GM21528 (cell line): Measurements from ENCODE around the gene TAC3.
"Not testable (repeated sequence)": the region's sequence is repeated elsewhere in the genome, so short reads cannot be mapped to it uniquely, and the experiment has no call there.

Source experiments
- ATAC-seq: cut with Tn5 transposase; IDR thresholded peaks from one replicate; pipeline ENCODE4 v1.9.1; 2021; ENCODE audit warnings: mild to moderate bottlenecking, moderate library complexity; ENCODE audit not compliant: unreplicated experiment, low FRiP score

The TAC3 gene

GRCh38 chr12:56988207-56988739, 28.1 kb downstream of the TAC3 start:
- ATAC-seq: no peak

DNA sequence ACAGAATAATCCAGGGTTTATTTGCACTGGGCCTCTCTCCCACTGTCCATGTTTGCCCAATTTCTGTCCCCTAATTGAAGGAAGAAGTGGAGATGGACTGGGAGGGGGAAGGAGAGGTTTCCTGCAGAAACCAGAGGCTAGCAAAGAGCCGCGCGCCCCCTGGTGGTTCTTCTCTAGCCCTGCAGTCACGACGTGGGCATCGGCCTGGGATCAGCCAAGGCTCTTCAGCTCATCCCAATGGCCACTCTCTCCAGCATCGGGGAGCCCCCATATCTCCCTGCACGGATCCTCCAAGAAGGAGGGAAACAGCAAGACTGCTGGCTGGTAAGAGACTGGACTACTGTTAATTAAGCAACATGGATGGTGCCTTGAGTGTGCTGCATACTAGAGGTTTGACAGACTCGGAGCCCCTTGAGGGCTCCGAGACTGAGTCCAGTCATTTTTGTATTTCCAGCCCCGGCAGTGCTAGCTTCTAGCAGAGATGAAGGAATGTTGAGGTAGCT, 28.7 kb downstream of the TAC3 start:
- peak; percentile 67 for ATAC-seq

- ATAC-seq: no peak
These were observed 29.3 kb downstream of the TAC3 start for GRCh38 chr12:56987011-56987410.

DNA sequence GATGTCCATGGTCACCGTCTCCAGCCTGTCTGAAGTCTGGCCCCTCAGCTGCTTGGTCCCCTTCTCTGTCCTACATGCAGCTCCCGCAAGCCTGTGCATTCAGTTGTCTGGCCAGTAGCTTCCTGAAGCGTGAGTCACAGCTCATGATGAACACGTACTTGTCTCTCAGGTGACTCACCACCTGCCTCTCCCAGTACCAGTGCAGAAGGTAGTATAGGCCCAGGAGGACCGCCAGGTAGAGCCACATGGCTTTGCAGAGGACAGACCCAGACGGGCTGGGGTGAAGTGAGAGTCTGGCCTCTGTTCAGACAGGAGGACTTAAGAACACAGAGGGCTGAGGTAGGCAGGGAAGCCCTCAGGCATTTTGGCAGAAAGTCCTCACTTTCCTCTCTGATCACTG, 30.6 kb downstream of the TAC3 start:
- ATAC-seq: not testable (repeated sequence)

GRCh38 chr12:56983386-56983785, 32.9 kb downstream of the TAC3 start:
- no peak for ATAC-seq

DNA sequence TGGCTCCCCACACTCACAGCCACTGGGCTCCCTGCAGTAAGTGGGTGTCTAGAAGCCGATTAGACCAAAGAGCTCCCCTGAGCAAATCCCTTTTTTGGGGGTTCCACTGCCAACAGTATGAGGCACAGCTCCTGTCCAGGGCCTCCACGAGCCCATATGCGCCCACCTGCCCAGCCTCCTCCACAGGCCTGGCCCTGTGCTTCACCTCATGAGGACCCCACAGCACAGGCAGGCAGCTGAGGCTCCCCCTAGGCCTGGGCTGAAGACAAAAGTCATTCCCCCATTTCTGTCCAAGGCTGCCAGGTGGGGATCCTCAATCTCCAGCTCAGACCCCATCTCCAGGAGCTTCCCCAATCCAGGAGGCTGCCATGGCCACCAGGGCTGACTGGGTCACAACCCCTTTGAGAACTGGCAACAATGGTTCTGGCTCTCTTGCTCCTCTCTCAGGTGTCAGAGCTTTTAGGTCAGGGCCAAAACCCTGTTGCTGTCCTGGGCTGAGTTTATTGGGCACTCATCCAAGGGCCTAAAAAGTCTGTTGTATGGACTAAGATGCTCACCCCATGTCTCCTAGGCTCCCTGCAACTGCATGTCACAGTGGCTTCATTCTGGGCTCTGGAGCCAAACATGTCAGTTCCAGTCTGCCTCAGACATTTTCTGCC, 33.6 kb downstream of the TAC3 start:
- not testable (repeated sequence) for ATAC-seq

DNA sequence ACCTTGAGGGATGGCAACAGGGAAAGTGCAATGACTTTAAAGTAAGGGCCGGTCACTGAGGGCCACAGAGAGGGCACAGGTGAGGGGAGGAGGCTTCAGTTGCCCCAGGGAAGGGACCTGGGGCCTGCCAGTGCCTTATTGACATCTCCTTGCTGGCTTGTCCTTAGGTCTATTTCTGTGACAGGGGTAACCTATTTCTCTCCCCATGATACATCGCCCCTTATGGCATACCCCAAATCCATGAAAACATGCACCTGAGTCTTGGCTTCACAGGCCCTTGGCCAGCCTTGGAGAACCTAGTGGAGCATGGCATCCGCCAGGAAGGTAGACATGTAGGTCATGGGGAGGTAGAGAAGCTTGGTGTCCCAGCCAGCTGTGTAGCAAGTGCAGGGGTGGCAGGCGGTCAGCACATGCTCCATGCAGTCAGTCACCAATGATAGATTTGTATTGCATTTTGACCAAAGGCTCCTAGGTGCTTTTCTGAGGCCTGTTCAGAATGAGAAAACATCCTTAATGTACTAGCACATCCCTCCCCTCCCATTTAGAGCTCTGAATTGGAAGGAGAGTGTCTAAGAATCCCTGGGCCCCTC, 35.3 kb downstream of the TAC3 start:
- no peak for ATAC-seq

GRCh38 chr12:56980268-56980667, 36.1 kb downstream of the TAC3 start:
- ATAC-seq: no peak

- no peak for ATAC-seq
These were observed 36.7 kb downstream of the TAC3 start for GRCh38 chr12:56979628-56980027.

- ATAC-seq: no peak
These were observed 37.8 kb downstream of the TAC3 start for GRCh38 chr12:56978397-56979138.

DNA sequence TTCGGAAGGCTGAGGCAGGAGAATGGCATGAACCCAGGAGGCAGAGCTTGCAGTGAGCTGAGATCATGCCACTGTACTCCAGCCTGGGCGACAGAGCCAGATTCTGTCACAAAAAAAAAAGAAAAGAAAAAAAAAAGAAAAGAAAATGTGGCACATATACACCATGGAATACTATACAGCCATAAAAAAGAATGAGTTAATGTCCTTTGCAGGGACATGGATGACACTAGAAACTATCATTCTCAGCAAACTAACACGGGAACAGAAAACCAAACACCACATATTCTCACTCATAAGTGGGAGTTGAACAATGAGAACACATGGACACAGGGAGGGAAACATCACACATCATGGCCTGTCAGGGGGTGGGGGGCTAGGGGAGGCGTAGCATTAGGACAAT, 39.0 kb downstream of the TAC3 start:
- ATAC-seq: not testable (repeated sequence)

DNA sequence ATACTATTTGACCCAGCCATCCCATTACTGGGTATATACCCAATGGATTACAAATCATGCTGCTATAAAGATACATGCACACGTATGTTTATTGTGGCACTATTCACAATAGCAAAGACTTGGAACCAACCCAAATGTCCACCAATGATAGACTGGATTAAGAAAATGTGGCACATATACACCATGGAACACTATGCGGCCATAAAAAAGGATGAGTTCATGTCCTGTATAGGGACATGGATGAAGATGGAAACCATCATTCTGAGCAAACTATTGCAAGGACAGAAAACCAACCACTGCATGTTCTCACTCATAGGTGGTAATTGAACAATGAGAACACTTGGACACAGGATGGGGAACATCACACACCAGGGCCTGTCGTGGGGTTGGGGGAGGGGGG, 42.1 kb downstream of the TAC3 start:
- ATAC-seq: not testable (repeated sequence)

GRCh38 chr12:56968910-56969309, 47.4 kb downstream of the TAC3 start:
- ATAC-seq: not testable (repeated sequence)

DNA sequence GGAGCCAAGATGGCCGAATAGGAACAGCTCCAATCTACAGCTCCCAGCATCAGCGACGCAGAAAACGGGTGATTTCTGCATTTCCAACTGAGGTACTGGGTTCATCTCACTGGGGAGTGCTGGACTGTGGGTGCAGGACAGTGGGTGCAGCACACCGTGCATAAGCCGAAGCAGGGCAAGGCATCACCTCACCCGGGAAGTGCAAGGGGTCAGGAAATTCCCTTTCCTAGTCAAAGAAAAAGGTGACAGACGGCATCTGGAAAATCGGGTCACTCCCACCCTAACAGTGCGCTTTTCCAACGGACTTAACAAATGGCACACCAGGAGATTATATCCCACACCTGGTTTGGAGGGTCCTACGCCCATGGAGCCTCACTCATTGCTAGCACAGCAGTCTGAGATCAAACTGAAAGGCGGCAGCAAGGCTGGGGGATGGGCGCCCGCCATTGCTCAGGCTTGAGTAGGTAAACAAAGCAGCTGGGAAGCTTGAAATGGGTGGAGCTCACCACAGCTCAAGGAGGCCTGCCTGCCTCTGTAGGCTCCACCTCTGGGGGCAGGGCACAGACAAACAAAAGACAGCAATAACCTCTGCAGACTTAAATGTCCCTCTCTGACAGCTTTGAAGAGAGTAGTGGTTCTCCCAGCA, 50.2 kb downstream of the TAC3 start:
- ATAC-seq: not testable (repeated sequence)

- not testable (repeated sequence) for ATAC-seq
These were observed 51.2 kb downstream of the TAC3 start for GRCh38 chr12:56965124-56965523.

- ATAC-seq: not testable (repeated sequence)
These were observed 52.8 kb downstream of the TAC3 start for GRCh38 chr12:56963557-56963956.

DNA sequence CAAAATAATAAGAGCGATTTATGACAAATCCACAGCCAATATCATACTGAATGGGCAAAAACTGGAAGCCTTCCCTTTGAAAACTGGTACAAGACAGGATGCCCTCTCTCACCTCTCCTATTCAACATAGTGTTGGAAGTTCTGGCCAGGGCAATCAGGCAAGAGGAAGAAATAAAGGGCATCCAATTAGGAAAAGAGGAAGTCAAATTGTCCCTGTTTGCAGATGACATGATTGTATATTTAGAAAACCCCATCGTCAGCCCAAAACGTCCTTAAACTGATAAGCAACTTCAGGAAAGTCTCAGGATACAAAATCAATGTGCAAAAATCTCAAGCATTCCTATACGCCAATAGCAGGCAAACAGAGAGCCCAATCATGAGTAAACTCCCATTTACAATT, 54.1 kb downstream of the TAC3 start:
- not testable (repeated sequence) for ATAC-seq
